HepG2 (cell line): ENCODE results near the gene ZCCHC4. TPM values are rescaled to one million over a fixed set of nuclear protein-coding genes. Genes with fewer than 3 reads are reported as not detected.

Experiments
- ATAC-seq: fragments of 200-7000 bp; cut with Tn5 transposase; 3 replicates; pipeline ENCODE4 v1.9.1; 2020; ENCODE audit warnings: mild to moderate bottlenecking, moderate library complexity
- BruUV-seq: library from RNA; stranded (reverse); fragments of 400-500 nt; replicated peaks from 2 replicates; lab custom pipeline; 2021; lab: Mats Ljungman, UMichigan
- CTCF ChIA-PET: fragments of 300-600 bp; formaldehyde crosslinking; extraction: SDS; loops from one replicate; lab custom pipeline; 2021; ENCODE audit warnings: low total read pairs, inconsistent platforms, low intra/inter-chr PET ratio; lab: Yijun Ruan, JAX
- POLR2A ChIA-PET: fragments of 350-600 bp; sonication (Branson Sonifier 250); formaldehyde crosslinking; loops from one replicate; lab custom pipeline; 2020; ENCODE audit warnings: antibody characterized with exemption, inconsistent platforms; lab: Yijun Ruan, JAX
- DNase-seq: peaks from one replicate; pipeline ENCODE4 v3.0.0-alpha.2; 2015; ENCODE audit warnings: low spot score
- FAIRE-seq: peaks from 3 replicates; lab custom pipeline; 2011; peaks lifted over from hg19 to GRCh38; lab: Jason Lieb, UNC
- H2AFZ ChIP-seq: one replicate; pipeline ENCODE4 v1.6.1; 2011; ENCODE audit warnings: low read length, inconsistent platforms
- H3K27ac ChIP-seq: fragments of 300-600 bp; 3 replicates; pipeline ENCODE4 v1.8.0; 2011; ENCODE audit warnings: mixed run types, mild to moderate bottlenecking, mixed read lengths, low read length, inconsistent platforms; ENCODE audit not compliant: insufficient read depth; ENCODE audit errors: extremely low read length
- H3K27me3 ChIP-seq, 2 experiments: fragments of 200-600 bp in 1 of 2; 2 replicates in 1 of 2; 3 replicates in 1 of 2; pipeline versions ENCODE4 v1.6.0 to v1.8.0; 2011; ENCODE audit warnings: low read length in 2 of 2, mild to moderate bottlenecking in 2 of 2, moderate library complexity in 2 of 2, inconsistent platforms in 1 of 2; ENCODE audit not compliant: insufficient read depth in 2 of 2, control insufficient read depth in 1 of 2
- H3K36me3 ChIP-seq, 2 experiments: fragments of 200-600 bp in 1 of 2; replicated peaks in 1 of 2; 2 replicates in 1 of 2; 3 replicates in 1 of 2; pipeline versions ENCODE4 v1.5.1 to v1.8.0; 2011; ENCODE audit warnings: low read length in 2 of 2, inconsistent platforms in 1 of 2; ENCODE audit not compliant: insufficient read depth in 2 of 2, control insufficient read depth in 1 of 2
- H3K4me1 ChIP-seq: 2 replicates; pipeline ENCODE4 v1.5.1; 2012; ENCODE audit warnings: low read length, inconsistent platforms; ENCODE audit not compliant: insufficient read depth
- H3K4me2 ChIP-seq: 2 replicates; pipeline ENCODE4 v1.6.0; 2011; ENCODE audit warnings: low read depth, low read length, inconsistent platforms
- H3K4me3 ChIP-seq, 3 experiments: fragments of 200-600 bp in 1 of 3; sonication (generic), shearing (Covaris generic) in 1 of 3; replicated peaks in 1 of 3; 2 replicates each; pipeline ENCODE4 v1.5.1; 2011 to 2016; ENCODE audit warnings: low read length in 3 of 3, inconsistent platforms in 2 of 3, low read depth in 2 of 3, mild to moderate bottlenecking in 2 of 3, control low read depth in 1 of 3, mixed read lengths in 1 of 3; ENCODE audit not compliant: insufficient read depth in 1 of 3
- H3K79me2 ChIP-seq: one replicate; pipeline ENCODE4 v1.6.1; 2011; ENCODE audit warnings: low read length, inconsistent platforms; ENCODE audit not compliant: insufficient read depth
- H3K9ac ChIP-seq: 2 replicates; pipeline ENCODE4 v1.6.0; 2011; ENCODE audit warnings: mild to moderate bottlenecking, low read depth, low read length, inconsistent platforms; ENCODE audit not compliant: insufficient read depth
- H3K9me3 ChIP-seq: 2 replicates; pipeline ENCODE4 v1.5.1; 2012; ENCODE audit warnings: mild to moderate bottlenecking, low read length
- H4K20me1 ChIP-seq: 2 replicates; pipeline ENCODE4 v1.6.0; 2011; ENCODE audit warnings: inconsistent platforms, mild to moderate bottlenecking, low read length, moderate library complexity; ENCODE audit not compliant: insufficient read depth
- AGO2 ChIP-seq: fragments of 200-400 bp; formaldehyde crosslinking; optimal IDR thresholded peaks from 2 replicates; pipeline ENCODE3; 2017; ENCODE audit warnings: mild to moderate bottlenecking, low read depth, low read length, moderate library complexity
- CEBPB ChIP-seq: IDR thresholded peaks from 2 replicates; pipeline ENCODE4 v1.6.1; 2011; ENCODE audit warnings: low read depth, low read length, improper control_type of control experiment, borderline replicate concordance
- DMAP1 ChIP-seq: IDR thresholded peaks from 2 replicates; pipeline ENCODE4 v1.6.1; 2016
- DRAP1 ChIP-seq: IDR thresholded peaks from 2 replicates; pipeline ENCODE4 v1.6.1; 2016; ENCODE audit warnings: missing genetic modification reagents, missing compliant biosample characterization
- FOXP1 ChIP-seq, 2 experiments: fragments of 450-650 bp in 1 of 2; IDR thresholded peaks; 2 replicates each; pipeline ENCODE4 v1.6.1; 2017 to 2018; ENCODE audit warnings: antibody characterized with exemption in 1 of 2
- IKZF5 ChIP-seq: IDR thresholded peaks from 2 replicates; pipeline ENCODE4 v1.6.1; 2018; ENCODE audit warnings: missing genetic modification reagents, mild to moderate bottlenecking, missing compliant biosample characterization
- ISX ChIP-seq: sonication (generic); formaldehyde crosslinking; conservative IDR thresholded peaks from 2 replicates; pipeline ENCODE4 v1.5.0; 2020; ENCODE audit warnings: missing genetic modification reagents
- MEIS1 ChIP-seq: sonication (generic); formaldehyde crosslinking; IDR thresholded peaks from 2 replicates; pipeline ENCODE4 v1.9.0; 2021; ENCODE audit warnings: mild to moderate bottlenecking, missing genetic modification reagents, moderate library complexity, borderline replicate concordance
- MIER3 ChIP-seq: IDR thresholded peaks from 2 replicates; pipeline ENCODE4 v1.6.1; 2016; ENCODE audit warnings: missing compliant biosample characterization, borderline replicate concordance
- POLR2A ChIP-seq, 2 experiments: IDR thresholded peaks; 2 replicates each; pipeline ENCODE4 v1.6.1; 2011; ENCODE audit warnings: low read depth in 2 of 2, low read length in 2 of 2, mild to moderate bottlenecking in 1 of 2, moderate library complexity in 1 of 2; ENCODE audit not compliant: insufficient read depth in 1 of 2
- SIN3A ChIP-seq: IDR thresholded peaks from 2 replicates; pipeline ENCODE4 v1.6.1; 2011; ENCODE audit warnings: low read depth, mild to moderate bottlenecking, control low read depth, low read length, borderline replicate concordance
- TRIM24 ChIP-seq: sonication (generic); formaldehyde crosslinking; IDR thresholded peaks from 2 replicates; pipeline ENCODE4 v1.8.0; 2022; ENCODE audit warnings: mild to moderate bottlenecking, missing genetic modification reagents
- ZBTB1 ChIP-seq: sonication (generic); formaldehyde crosslinking; IDR thresholded peaks from 2 replicates; pipeline ENCODE4 v1.4.0; 2020; ENCODE audit warnings: missing genetic modification reagents, borderline replicate concordance
- ZBTB8A ChIP-seq: sonication (generic); formaldehyde crosslinking; IDR thresholded peaks from 2 replicates; pipeline ENCODE4 v1.4.0; 2020; ENCODE audit warnings: mild to moderate bottlenecking, low read depth, missing genetic modification reagents, borderline replicate concordance
- ZNF160 ChIP-seq: sonication (generic); formaldehyde crosslinking; IDR thresholded peaks from 2 replicates; pipeline ENCODE4 v1.8.0; 2022; ENCODE audit warnings: mild to moderate bottlenecking, inconsistent platforms, missing genetic modification reagents
- ZNF224 ChIP-seq: sonication (generic); formaldehyde crosslinking; IDR thresholded peaks from 2 replicates; pipeline ENCODE4 v1.5.0; 2020; ENCODE audit warnings: mild to moderate bottlenecking, missing genetic modification reagents
- ZNF350 ChIP-seq: sonication (generic); formaldehyde crosslinking; IDR thresholded peaks from 2 replicates; pipeline ENCODE4 v1.4.0; 2020; ENCODE audit warnings: mild to moderate bottlenecking, low read depth, missing genetic modification reagents, borderline replicate concordance
- ZNF431 ChIP-seq: sonication (generic); formaldehyde crosslinking; IDR thresholded peaks from 2 replicates; pipeline ENCODE4 v1.9.0; 2022; ENCODE audit warnings: missing genetic modification reagents, low read depth, mild to moderate bottlenecking, borderline replicate concordance
- ZNF550 ChIP-seq: sonication (generic); formaldehyde crosslinking; IDR thresholded peaks from 2 replicates; pipeline ENCODE4 v1.4.0; 2020; ENCODE audit warnings: mild to moderate bottlenecking, missing genetic modification reagents, borderline replicate concordance
- ZNF816 ChIP-seq: sonication (generic); formaldehyde crosslinking; IDR thresholded peaks from 2 replicates; pipeline ENCODE4 v1.8.0; 2022; ENCODE audit warnings: missing genetic modification reagents, mild to moderate bottlenecking, borderline replicate concordance
- WGBS: methylation state at CpG from one replicate; pipeline ENCODE4 v1.1.6; 2017; ENCODE audit warnings: low lambda C conversion rate; 5-methylcytosine and 5-hydroxymethylcytosine counted together
- in situ Hi-C: cut with HindIII; loops from 2 replicates; pipeline ENCODE4 v1.10.0; 2017; ENCODE audit warnings: low pct_unique_long_range_greater_than_20kb; ENCODE audit not compliant: extremely low pct_ligation_motif_present
- intact Hi-C: fragments of 100-400 bp; cut with micrococcal nuclease; formaldehyde crosslinking; loops from one replicate; pipeline ENCODE4 v1.10.0; 2022; ENCODE audit not compliant: unreplicated experiment
- polyA plus RNA-seq, 8 experiments: library from polyadenylated mRNA; depleted of rRNA in 3 of 8; stranded (reverse) in 7 of 8; unstranded in 1 of 8; fragments of >200 nt; fragmentation: Illumina TruSeq in 4 of 8; extraction: Trizol in 4 of 8; gene quantifications; 2 replicates each; pipeline versions ENCODE4 v1.2.1 to v1.2.3, GENCODE V29; 2011 to 2016; ENCODE audit warnings: low read depth in 4 of 8, missing spikeins in 1 of 8, mixed read lengths in 1 of 8; ENCODE audit not compliant: insufficient read depth in 1 of 8
- total RNA-seq, 5 experiments: library from RNA; depleted of rRNA; stranded (reverse); fragments of >200 nt; fragmentation: Illumina TruSeq; extraction: Trizol; gene quantifications; 2 replicates each; pipeline ENCODE4 v1.2.3, GENCODE V29; 2016; ENCODE audit warnings: low read depth in 1 of 5

Gene ZCCHC4
- total and polyA plus RNA-seq, 2 of the 13 experiments (the other 11 are each of a cell fraction or from before 2014, with no cell fraction given) = 13.2 to 15.0 TPM

- in situ Hi-C loops (no loop called here), intact Hi-C loops (no loop called here)
- H3K27ac ChIP-seq = no peak overlapping the region
- H3K9me3 ChIP-seq = no peaks in the 10 kb centered on the region
- H2AFZ ChIP-seq = no peak overlapping the region
- no peak overlapping the region for H3K4me2 ChIP-seq
- no peak overlapping the region for H3K9ac ChIP-seq
- 77% methylated on average over 2 of the region's 2 CpGs for WGBS
- peaks cover 0 to 22% of the 10 kb centered on the region in 2 experiments; a peak in 3 of 5 replicates for H3K36me3 ChIP-seq
- no TSS peak for BruUV-seq
- no peaks in the 10 kb centered on the region for H3K4me1 ChIP-seq
- no peak for ATAC-seq
- no peak for FAIRE-seq
- TF ChIP-seq MEIS1 (CRISPR knock-in tag) = no peak
- TF ChIP-seq ZNF350 = no peak
- TF ChIP-seq ZBTB1 (CRISPR knock-in tag) = no peak
- no peak for TF ChIP-seq ZNF224
- POLR2A ChIA-PET = no interaction called here
- DNase-seq = no peak
- no peak overlapping the region for H3K4me3 ChIP-seq
- H3K27me3 ChIP-seq = no peaks in the 10 kb centered on the region
- no peaks in the 10 kb centered on the region for H3K79me2 ChIP-seq
- no peaks in the 10 kb centered on the region for H4K20me1 ChIP-seq
- CTCF ChIA-PET = no interaction called here
These were observed 35.4 kb downstream of the ZCCHC4 start for GRCh38 chr4:25347971-25348370.

- no peaks in the 10 kb centered on the region for H4K20me1 ChIP-seq
- no peak overlapping the region for H3K4me3 ChIP-seq
- H3K36me3 ChIP-seq = peaks cover 0 to 29% of the 10 kb centered on the region in 2 experiments; a peak in 2 of 5 replicates
- DNase-seq = no peak
- no peak overlapping the region for H2AFZ ChIP-seq
- no peaks in the 10 kb centered on the region for H3K4me1 ChIP-seq
- no peak for TF ChIP-seq MIER3 (CRISPR knock-in tag)
- no peak for TF ChIP-seq ISX (CRISPR knock-in tag)
- no peak for TF ChIP-seq DMAP1 (CRISPR knock-in tag)
- TF ChIP-seq ZNF431 (CRISPR knock-in tag) = no peak
- no peak for TF ChIP-seq CEBPB
- no peak for TF ChIP-seq SIN3A
- no peak for TF ChIP-seq IKZF5 (CRISPR knock-in tag)
- TF ChIP-seq TRIM24 (CRISPR knock-in tag) = no peak
- TF ChIP-seq ZBTB8A (CRISPR knock-in tag) = no peak
- TF ChIP-seq POLR2A (IDR thresholded peaks at IDR 0.05; ENCODE audit: insufficient read depth in 1 of 2, low read depth in 2 of 2, low read length in 2 of 2) = no peak
- no peak for TF ChIP-seq ZNF550 (CRISPR knock-in tag)
- no peak for TF ChIP-seq DRAP1 (CRISPR knock-in tag)
- no peak for TF ChIP-seq ZNF160 (CRISPR knock-in tag)
- no peak for TF ChIP-seq AGO2
- TF ChIP-seq ZNF816 = no peak
- TF ChIP-seq FOXP1 (IDR thresholded peaks at IDR 0.05) = no peak
- TF ChIP-seq FOXP1 (CRISPR knock-in tag; IDR thresholded peaks at IDR 0.05) = no peak
- H3K9me3 ChIP-seq = no peaks in the 10 kb centered on the region
- H3K4me2 ChIP-seq = no peak overlapping the region
- no TSS peak for BruUV-seq
- in situ Hi-C loops (loop anchor here (25.0 kb wide), 1 partner anchor 363 kb away; no protein-coding TSS in a partner anchor), intact Hi-C loops (no loop called here)
- no peaks in the 10 kb centered on the region for H3K27me3 ChIP-seq
- ChIA-PET POLR2A (no interaction called here), CTCF (no interaction called here)
- H3K9ac ChIP-seq = no peak overlapping the region
- H3K27ac ChIP-seq = no peak overlapping the region
- no peak for FAIRE-seq
- 96% methylated on average over 2 of the region's 2 CpGs for WGBS
- H3K79me2 ChIP-seq = no peaks in the 10 kb centered on the region
- ATAC-seq = no peak
These were observed 38.0 kb downstream of the ZCCHC4 start for GRCh38 chr4:25350561-25350960.
